HG02840 (cell line): Measurements from ENCODE around the gene MYO18B.
"Not testable (repeated sequence)": the region's sequence is repeated elsewhere in the genome, so short reads cannot be mapped to it uniquely, and the experiment has no call there.

Experiments
- ATAC-seq: cut with Tn5 transposase; IDR thresholded peaks from one replicate; pipeline ENCODE4 v1.9.1; 2021; ENCODE audit warnings: mild to moderate bottlenecking, moderate library complexity, moderate number of reproducible peaks; ENCODE audit not compliant: unreplicated experiment, low FRiP score

MYO18B gene

GRCh38 chr22:25741692-25742626 lies at the start of gene MYO18B:
MYO18B (plus strand) TSS chr22:25742188; CDS start chr22:25761093, 18,905 bp downstream.
- ATAC-seq: no peak

GRCh38 chr22:25692397-25693267 lies 49.4 kb upstream of the MYO18B start:
- no peak for ATAC-seq

GRCh38 chr22:25693268-25693565 lies 48.8 kb upstream of the MYO18B start:
- no peak for ATAC-seq

- no peak for ATAC-seq
Observed at GRCh38 chr22:25694196-25694907, 47.6 kb upstream of the MYO18B start.

- no peak for ATAC-seq
Observed at GRCh38 chr22:25695146-25695545, 46.8 kb upstream of the MYO18B start.

GRCh38 chr22:25696763-25697162 lies 45.2 kb upstream of the MYO18B start:
- ATAC-seq: no peak

GRCh38 chr22:25697181-25697664 lies 44.8 kb upstream of the MYO18B start:
- no peak for ATAC-seq

- ATAC-seq: no peak
Observed at GRCh38 chr22:25697978-25698377, 44.0 kb upstream of the MYO18B start.

GRCh38 chr22:25698461-25698860 lies 43.5 kb upstream of the MYO18B start:
- no peak for ATAC-seq

GRCh38 chr22:25698978-25699377 lies 43.0 kb upstream of the MYO18B start:
- ATAC-seq: no peak

- no peak for ATAC-seq
Observed at GRCh38 chr22:25701056-25701780, 40.8 kb upstream of the MYO18B start.

- no peak for ATAC-seq
Observed at GRCh38 chr22:25702040-25702439, 39.9 kb upstream of the MYO18B start.

- no peak for ATAC-seq
Observed at GRCh38 chr22:25702571-25703167, 39.3 kb upstream of the MYO18B start.

- no peak for ATAC-seq
Observed at GRCh38 chr22:25704701-25705100, 37.3 kb upstream of the MYO18B start.

GRCh38 chr22:25706197-25706596 lies 35.8 kb upstream of the MYO18B start:
- no peak for ATAC-seq

- not testable (repeated sequence) for ATAC-seq
Observed at GRCh38 chr22:25708430-25708829, 33.6 kb upstream of the MYO18B start.

GRCh38 chr22:25709758-25710157 lies 32.2 kb upstream of the MYO18B start:
- no peak for ATAC-seq

GRCh38 chr22:25710501-25710900 lies 31.5 kb upstream of the MYO18B start:
- no peak for ATAC-seq

- ATAC-seq: no peak
Observed at GRCh38 chr22:25711491-25711890, 30.5 kb upstream of the MYO18B start.
